Upper lobe of right lung (tissue), 1 donor: ENCODE results near the gene LGALSL. TPM values are rescaled to one million over a fixed set of nuclear protein-coding genes. Genes with fewer than 3 reads are reported as not detected.
"Not testable (repeated sequence)": the region's sequence is repeated elsewhere in the genome, so short reads cannot be mapped to it uniquely, and the experiment has no call there.

ENCODE experiments used
- ATAC-seq: fragments of 200-7000 bp; cut with Tn5 transposase; one replicate; pipeline ENCODE4 v1.9.1; 2020; ENCODE audit warnings: mild to moderate bottlenecking, moderate library complexity
- DNase-seq: peaks from one replicate; pipeline ENCODE4 v3.0.0-alpha.2; 2020
- H3K27ac ChIP-seq: fragments of 200-600 bp; one replicate; pipeline ENCODE4 v1.8.0; 2022
- H3K27me3 ChIP-seq: fragments of 200-600 bp; one replicate; pipeline ENCODE4 v1.8.0; 2022; ENCODE audit warnings: mild to moderate bottlenecking
- H3K36me3 ChIP-seq: fragments of 200-600 bp; one replicate; pipeline ENCODE4 v1.8.0; 2022
- H3K4me1 ChIP-seq: fragments of 200-600 bp; one replicate; pipeline ENCODE4 v1.8.0; 2022
- H3K4me3 ChIP-seq: fragments of 200-600 bp; one replicate; pipeline ENCODE4 v1.8.0; 2022; ENCODE audit warnings: mild to moderate bottlenecking
- H3K9me3 ChIP-seq: fragments of 200-600 bp; one replicate; pipeline ENCODE4 v1.8.0; 2022
- intact Hi-C: fragments of 100-400 bp; cut with DNase I; formaldehyde crosslinking; loops from one replicate; pipeline ENCODE4 v1.11.0; 2022
- total RNA-seq: library from RNA; stranded (reverse); fragmentation: NEBNext Ultra II Directional; extraction: Animal tissue kit (Norgen Biotek cat#: 25700); gene quantifications from one replicate; pipeline ENCODE4 v1.2.1, GENCODE V29; 2021
- TF ChIP-seq, protein P1 (sequence below): fragments of 200-600 bp; IDR thresholded peaks from one replicate; pipeline ENCODE4 v1.8.0; 2022; ENCODE audit warnings: antibody characterized with exemption
- donor health status: DM: no; HTN: yes; CAD: no; lungs with severe emphysema.

Gene LGALSL
- total RNA-seq, 1 donor from 2014 or later = 43.2 TPM

GRCh38 chr2:64442277-64442676, 11.7 kb upstream of the LGALSL start:
- DNase-seq = no peak
- Histone ChIP-seq H3K4me1 (no peaks in the 10 kb centered on the region), H3K27me3 (no peaks in the 10 kb centered on the region), H3K36me3 (no peaks in the 10 kb centered on the region), H3K27ac (no peak overlapping the region), H3K9me3 (no peaks in the 10 kb centered on the region), H3K4me3 (no peak overlapping the region)
- intact Hi-C loops = no loop called here
- TF ChIP-seq, protein P1, sequence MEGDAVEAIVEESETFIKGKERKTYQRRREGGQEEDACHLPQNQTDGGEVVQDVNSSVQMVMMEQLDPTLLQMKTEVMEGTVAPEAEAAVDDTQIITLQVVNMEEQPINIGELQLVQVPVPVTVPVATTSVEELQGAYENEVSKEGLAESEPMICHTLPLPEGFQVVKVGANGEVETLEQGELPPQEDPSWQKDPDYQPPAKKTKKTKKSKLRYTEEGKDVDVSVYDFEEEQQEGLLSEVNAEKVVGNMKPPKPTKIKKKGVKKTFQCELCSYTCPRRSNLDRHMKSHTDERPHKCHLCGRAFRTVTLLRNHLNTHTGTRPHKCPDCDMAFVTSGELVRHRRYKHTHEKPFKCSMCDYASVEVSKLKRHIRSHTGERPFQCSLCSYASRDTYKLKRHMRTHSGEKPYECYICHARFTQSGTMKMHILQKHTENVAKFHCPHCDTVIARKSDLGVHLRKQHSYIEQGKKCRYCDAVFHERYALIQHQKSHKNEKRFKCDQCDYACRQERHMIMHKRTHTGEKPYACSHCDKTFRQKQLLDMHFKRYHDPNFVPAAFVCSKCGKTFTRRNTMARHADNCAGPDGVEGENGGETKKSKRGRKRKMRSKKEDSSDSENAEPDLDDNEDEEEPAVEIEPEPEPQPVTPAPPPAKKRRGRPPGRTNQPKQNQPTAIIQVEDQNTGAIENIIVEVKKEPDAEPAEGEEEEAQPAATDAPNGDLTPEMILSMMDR = no peak
- ATAC-seq = peak; percentile 16

DNA sequence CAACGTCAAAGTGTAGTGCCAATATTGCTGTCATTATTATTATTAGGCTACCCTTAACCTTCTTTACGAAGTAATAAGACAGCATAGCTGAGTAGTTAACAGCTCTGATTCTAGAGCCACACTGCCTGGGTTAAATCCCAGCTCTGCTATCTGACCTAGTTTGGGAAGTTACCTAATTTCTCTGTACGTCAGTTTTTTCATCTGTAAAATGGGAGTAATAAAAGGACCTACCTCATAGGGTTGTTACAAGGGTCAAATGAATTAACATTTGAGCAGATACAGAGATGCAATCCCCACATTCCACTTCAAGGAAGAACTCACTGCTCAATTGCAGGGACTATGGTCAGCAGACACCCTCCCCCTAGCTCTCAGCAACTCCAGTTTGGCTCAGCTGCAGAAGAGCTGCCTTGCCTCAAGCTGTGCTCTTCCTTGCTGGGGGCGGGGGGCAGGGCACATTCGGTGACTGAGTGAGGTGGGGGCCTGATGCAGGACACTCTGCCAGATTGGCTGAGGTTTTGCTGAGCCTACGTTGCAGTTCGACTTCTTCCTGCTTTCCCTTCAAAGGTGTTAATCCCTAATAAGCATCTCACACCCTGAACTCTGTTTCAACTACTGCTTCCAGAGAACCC, 11.0 kb upstream of the LGALSL start:
- Histone ChIP-seq H3K4me1 (no peaks in the 10 kb centered on the region), H3K27me3 (no peaks in the 10 kb centered on the region), H3K9me3 (no peaks in the 10 kb centered on the region), H3K27ac (no peak overlapping the region), H3K4me3 (no peak overlapping the region), H3K36me3 (no peaks in the 10 kb centered on the region)
- intact Hi-C loops = no loop called here
- ATAC-seq (no peak), DNase-seq (no peak)
- TF ChIP-seq, protein P1 = no peak

GRCh38 chr2:64445970-64446369, 8.0 kb upstream of the LGALSL start:
- H3K9me3 ChIP-seq, H3K36me3 ChIP-seq, H3K4me3 ChIP-seq, H3K27ac ChIP-seq, DNase-seq, H3K4me1 ChIP-seq, ATAC-seq, H3K27me3 ChIP-seq, intact Hi-C loops: not testable (repeated sequence)

- Histone ChIP-seq H3K4me1 (no peaks in the 10 kb centered on the region), H3K36me3 (no peaks in the 10 kb centered on the region), H3K9me3 (no peaks in the 10 kb centered on the region), H3K4me3 (no peak overlapping the region), H3K27me3 (no peaks in the 10 kb centered on the region), H3K27ac (no peak overlapping the region)
- ATAC-seq = no peak
- TF ChIP-seq, protein P1 = no peak
- no peak for DNase-seq
- intact Hi-C loops = no loop called here
These were observed 6.5 kb upstream of the LGALSL start for GRCh38 chr2:64447317-64448040.

DNA sequence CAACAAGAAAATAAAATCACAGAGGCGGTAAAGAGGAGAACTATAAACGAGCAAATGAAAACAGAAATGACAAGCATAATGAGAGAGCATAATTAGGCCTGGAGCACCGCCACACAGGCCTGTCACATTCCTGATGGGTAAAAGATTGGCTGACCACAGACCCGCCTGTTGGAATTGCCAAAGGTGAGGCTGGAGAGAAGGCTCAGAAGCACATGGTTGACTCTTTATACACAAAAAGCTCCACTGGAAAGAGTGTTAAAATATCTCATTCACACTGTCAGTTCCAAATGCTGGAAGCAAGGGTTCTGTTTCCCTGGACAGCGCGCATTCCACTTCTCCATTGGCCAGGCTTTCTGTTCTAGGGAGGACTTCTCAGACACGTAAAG, 5.9 kb upstream of the LGALSL start:
- TF ChIP-seq, protein P1 = no peak
- H3K27me3 ChIP-seq = no peaks in the 10 kb centered on the region
- ATAC-seq (no peak), DNase-seq (no peak)
- no peaks in the 10 kb centered on the region for H3K9me3 ChIP-seq
- no peak overlapping the region for H3K27ac ChIP-seq
- intact Hi-C loops = no loop called here
- H3K36me3 ChIP-seq = no peaks in the 10 kb centered on the region
- no peak overlapping the region for H3K4me3 ChIP-seq
- peaks cover 3% of the 10 kb centered on the region for H3K4me1 ChIP-seq

GRCh38 chr2:64451051-64451450, 2.9 kb upstream of the LGALSL start:
- no peak for ATAC-seq
- no peak overlapping the region for H3K4me3 ChIP-seq
- intact Hi-C loops = no loop called here
- TF ChIP-seq, protein P1 = no peak
- no peaks in the 10 kb centered on the region for H3K27me3 ChIP-seq
- no peak for DNase-seq
- peaks cover 13% of the 10 kb centered on the region for H3K4me1 ChIP-seq
- no peak overlapping the region for H3K27ac ChIP-seq
- H3K9me3 ChIP-seq = no peaks in the 10 kb centered on the region
- H3K36me3 ChIP-seq = no peaks in the 10 kb centered on the region
